ENCODE measurements around the gene CTSV. TPM values are rescaled to one million over a fixed set of nuclear protein-coding genes. Genes with fewer than 3 reads are reported as not detected.

The CTSV gene
- total RNA-seq, 1 experiment from 2014 or later = 127 TPM

Other genes starting within 250 kb of the CTSV start
- 8.1 and 10.3 TPM in 2 replicates for gene ZNF782, start 184.6 kb downstream of the CTSV start, total RNA-seq (2022)
- gene NUTM2G, start 110.3 kb downstream of the CTSV start, total RNA-seq (2022) = not detected in 2 replicates

All from Caco-2 (cell line).